ENCODE measurements around the gene CHCHD2. TPM values are rescaled to one million over a fixed set of nuclear protein-coding genes. Genes with fewer than 3 reads are reported as not detected.

CHCHD2 gene
- total RNA-seq, 4 donors from 2014 or later, result 192 to 382 (median 301) TPM

DNA sequence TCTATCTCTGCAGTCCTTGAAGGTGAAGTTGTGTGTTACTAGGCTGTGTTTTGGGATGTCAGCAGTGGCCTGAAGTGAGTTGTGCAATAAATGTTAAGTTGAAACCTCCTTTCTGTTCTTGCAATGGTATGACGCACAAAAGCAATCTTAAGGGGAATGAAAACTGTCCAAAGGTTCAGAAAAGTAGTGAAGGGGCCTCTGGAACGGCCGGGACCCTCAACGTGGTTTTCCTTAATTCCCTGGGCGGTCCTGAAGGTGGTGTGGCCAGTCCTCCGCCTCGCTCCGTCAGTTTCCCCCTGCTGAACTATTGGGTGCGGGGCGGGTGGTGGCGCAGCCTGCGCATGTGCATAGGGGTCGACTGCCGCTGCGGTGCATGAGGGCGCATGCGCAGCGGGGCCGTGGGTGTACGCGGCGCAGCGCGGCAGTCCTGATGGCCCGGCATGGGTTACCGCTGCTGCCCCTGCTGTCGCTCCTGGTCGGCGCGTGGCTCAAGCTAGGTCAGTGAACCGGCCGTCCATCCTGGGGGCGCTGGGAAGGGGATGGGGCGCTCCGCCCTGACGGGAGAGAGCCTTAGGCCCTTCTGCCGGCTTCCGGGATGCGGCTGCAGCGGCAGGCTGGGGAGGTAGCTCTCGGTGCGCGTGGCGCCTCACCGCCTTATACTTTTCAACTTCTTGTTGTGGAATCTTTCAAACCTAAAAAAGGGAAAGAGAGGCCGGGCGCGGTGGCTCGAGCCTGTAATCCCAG lies 42.2 kb downstream of the CHCHD2 start, which contains the start of gene SUMF2:
Gene SUMF2, plus strand, starts transcription at position 405 of the 744 bp plus-strand sequence. Its CDS starts 26 bp downstream, at position 431.
- H3K27ac ChIP-seq, result peak within 1 kb of the TSS; percentile 94
- peak in 2 of 3 donors; percentile 57 to 86 for TF ChIP-seq POLR2AphosphoS5 (IDR thresholded peaks at IDR 0.05)
- TF ChIP-seq EP300 (IDR thresholded peaks at IDR 0.05), result no peak
- TF ChIP-seq POLR2A (IDR thresholded peaks at IDR 0.05), result peak in 1 of 2 donors; percentile 81
- TF ChIP-seq, protein P1, sequence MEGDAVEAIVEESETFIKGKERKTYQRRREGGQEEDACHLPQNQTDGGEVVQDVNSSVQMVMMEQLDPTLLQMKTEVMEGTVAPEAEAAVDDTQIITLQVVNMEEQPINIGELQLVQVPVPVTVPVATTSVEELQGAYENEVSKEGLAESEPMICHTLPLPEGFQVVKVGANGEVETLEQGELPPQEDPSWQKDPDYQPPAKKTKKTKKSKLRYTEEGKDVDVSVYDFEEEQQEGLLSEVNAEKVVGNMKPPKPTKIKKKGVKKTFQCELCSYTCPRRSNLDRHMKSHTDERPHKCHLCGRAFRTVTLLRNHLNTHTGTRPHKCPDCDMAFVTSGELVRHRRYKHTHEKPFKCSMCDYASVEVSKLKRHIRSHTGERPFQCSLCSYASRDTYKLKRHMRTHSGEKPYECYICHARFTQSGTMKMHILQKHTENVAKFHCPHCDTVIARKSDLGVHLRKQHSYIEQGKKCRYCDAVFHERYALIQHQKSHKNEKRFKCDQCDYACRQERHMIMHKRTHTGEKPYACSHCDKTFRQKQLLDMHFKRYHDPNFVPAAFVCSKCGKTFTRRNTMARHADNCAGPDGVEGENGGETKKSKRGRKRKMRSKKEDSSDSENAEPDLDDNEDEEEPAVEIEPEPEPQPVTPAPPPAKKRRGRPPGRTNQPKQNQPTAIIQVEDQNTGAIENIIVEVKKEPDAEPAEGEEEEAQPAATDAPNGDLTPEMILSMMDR (IDR thresholded peaks at IDR 0.05), result no peak
- H3K27me3 ChIP-seq, result no peaks in the 10 kb centered on the region
- H3K4me3 ChIP-seq, result peak within 1 kb of the TSS; percentile 87
- WGBS, result 0% methylated on average over 15 of the region's 49 CpGs
- peak; percentile 92 to 93 for DNase-seq (ENCODE audit: low spot score in 2 of 2)
- peaks cover 46% of the 10 kb centered on the region for H3K36me3 ChIP-seq
- H3K4me1 ChIP-seq, result peaks cover 17% of the 10 kb centered on the region
- H3K9me3 ChIP-seq, result no peaks in the 10 kb centered on the region

DNA sequence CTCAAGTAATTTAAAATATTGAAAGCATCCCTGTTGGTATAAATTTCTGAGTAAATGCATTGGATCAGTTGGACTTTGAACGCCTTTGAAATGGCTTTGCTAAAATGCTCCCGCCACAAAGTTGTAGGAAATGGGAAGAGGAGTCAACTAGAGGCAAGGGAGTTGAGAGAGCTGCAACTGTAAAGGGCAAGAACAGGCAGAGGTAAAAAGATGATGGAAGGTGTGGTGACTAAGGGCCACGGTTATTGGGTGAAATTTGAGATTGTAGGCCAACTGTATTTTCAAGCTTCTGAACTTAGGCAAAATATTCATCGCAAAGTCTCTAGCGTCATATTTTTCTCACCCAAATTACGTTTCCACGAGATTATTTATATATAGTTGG lies 42.8 kb downstream of the CHCHD2 start:
- DNase-seq (ENCODE audit: low spot score in 2 of 2), result no peak
- Histone ChIP-seq H3K4me1 (peaks cover 17% of the 10 kb centered on the region), H3K9me3 (no peaks in the 10 kb centered on the region), H3K36me3 (peaks cover 46% of the 10 kb centered on the region), H3K27ac (peak overlapping the region; percentile 94), H3K4me3 (peak overlapping the region; percentile 87), H3K27me3 (no peaks in the 10 kb centered on the region)
- no peak for TF ChIP-seq POLR2AphosphoS5 (IDR thresholded peaks at IDR 0.05)
- TF ChIP-seq EP300 (IDR thresholded peaks at IDR 0.05), result no peak
- TF ChIP-seq, protein P1 (IDR thresholded peaks at IDR 0.05), result no peak
- no peak for TF ChIP-seq POLR2A (IDR thresholded peaks at IDR 0.05)
- WGBS, result 63% methylated on average over 7 of the region's 7 CpGs

DNA sequence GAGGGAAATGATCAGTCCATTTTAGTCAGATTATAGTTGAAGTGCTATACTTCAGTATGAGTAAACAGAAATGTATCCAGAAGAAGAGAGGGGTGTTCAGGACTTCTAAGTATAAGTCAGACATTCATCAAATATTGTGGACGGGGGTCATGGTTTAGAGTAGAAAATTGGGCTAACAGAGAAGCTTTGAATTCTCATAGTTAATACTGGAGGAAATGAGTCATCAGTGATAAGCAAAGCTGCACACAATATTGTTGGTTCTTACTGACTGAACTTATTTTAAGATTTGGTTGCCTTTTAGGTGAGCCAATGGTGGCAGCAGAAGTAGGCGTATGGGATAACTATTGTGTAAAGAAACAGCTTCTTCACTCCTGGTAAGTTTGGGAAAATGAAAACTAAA lies 43.9 kb downstream of the CHCHD2 start:
- peaks cover 17% of the 10 kb centered on the region for H3K4me1 ChIP-seq
- no peaks in the 10 kb centered on the region for H3K27me3 ChIP-seq
- no peak overlapping the region for H3K27ac ChIP-seq
- no peak overlapping the region for H3K4me3 ChIP-seq
- peaks cover 56% of the 10 kb centered on the region for H3K36me3 ChIP-seq
- TF ChIP-seq, protein P1 (IDR thresholded peaks at IDR 0.05), result no peak
- no peak for TF ChIP-seq POLR2A (IDR thresholded peaks at IDR 0.05)
- TF ChIP-seq EP300 (IDR thresholded peaks at IDR 0.05), result no peak
- no peak for TF ChIP-seq POLR2AphosphoS5 (IDR thresholded peaks at IDR 0.05)
- WGBS, result 90% methylated on average over 2 of the region's 2 CpGs
- no peak for DNase-seq (ENCODE audit: low spot score in 2 of 2)
- H3K9me3 ChIP-seq, result no peaks in the 10 kb centered on the region

DNA sequence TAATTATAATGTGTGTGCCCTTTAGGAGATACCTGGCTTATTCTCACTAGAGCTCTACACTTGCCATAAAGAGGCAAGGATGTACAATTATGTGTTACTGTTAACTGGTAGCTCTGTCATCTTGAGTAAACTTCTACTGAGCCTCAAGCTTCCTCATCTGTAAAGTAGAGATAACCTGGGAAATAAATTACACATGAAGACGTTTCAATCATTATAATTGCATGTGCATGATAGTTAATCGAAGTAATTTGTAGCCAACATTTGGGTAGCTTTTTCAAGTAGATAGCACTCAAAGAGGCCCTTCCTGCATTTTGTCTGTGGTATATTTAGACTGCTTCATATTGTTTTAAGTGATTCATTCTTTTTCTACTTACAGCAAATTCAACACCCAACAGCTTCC lies 52.3 kb downstream of the CHCHD2 start:
- WGBS, result 85% methylated on average over 2 of the region's 2 CpGs
- DNase-seq (ENCODE audit: low spot score in 2 of 2), result no peak
- H3K36me3 ChIP-seq, result peaks cover 63% of the 10 kb centered on the region
- H3K9me3 ChIP-seq, result no peaks in the 10 kb centered on the region
- no peak overlapping the region for H3K4me3 ChIP-seq
- no peak overlapping the region for H3K27ac ChIP-seq
- TF ChIP-seq EP300 (IDR thresholded peaks at IDR 0.05) (no peak), POLR2A (IDR thresholded peaks at IDR 0.05) (no peak), POLR2AphosphoS5 (IDR thresholded peaks at IDR 0.05) (no peak)
- TF ChIP-seq, protein P1 (IDR thresholded peaks at IDR 0.05), result no peak
- H3K27me3 ChIP-seq, result no peaks in the 10 kb centered on the region
- peaks cover 23% of the 10 kb centered on the region for H3K4me1 ChIP-seq

DNA sequence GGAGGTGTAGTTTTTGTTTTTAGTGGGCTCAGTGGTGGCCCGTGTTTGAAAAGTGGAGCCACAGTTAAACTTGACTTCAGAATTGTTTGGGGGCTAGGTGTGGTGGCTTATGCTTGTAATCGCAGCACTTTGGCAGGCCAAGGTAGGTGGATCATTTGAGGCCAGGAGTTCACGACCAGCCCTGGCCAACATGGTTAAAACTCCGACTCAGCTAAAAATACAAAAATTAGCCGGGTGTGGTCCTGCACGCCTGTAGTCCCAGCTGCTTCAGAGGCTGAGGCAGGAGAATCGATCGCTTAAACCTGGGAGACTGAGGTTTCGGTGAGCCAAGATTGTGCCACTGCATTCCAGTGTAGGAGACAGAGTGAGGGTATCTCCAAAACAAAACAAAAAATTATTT lies 52.9 kb downstream of the CHCHD2 start:
- H3K4me1 ChIP-seq, result peaks cover 23% of the 10 kb centered on the region
- TF ChIP-seq, protein P1 (IDR thresholded peaks at IDR 0.05), result no peak
- TF ChIP-seq EP300 (IDR thresholded peaks at IDR 0.05), result no peak
- no peak for TF ChIP-seq POLR2A (IDR thresholded peaks at IDR 0.05)
- no peak for TF ChIP-seq POLR2AphosphoS5 (IDR thresholded peaks at IDR 0.05)
- no peak overlapping the region for H3K27ac ChIP-seq
- DNase-seq (ENCODE audit: low spot score in 2 of 2), result no peak
- H3K27me3 ChIP-seq, result no peaks in the 10 kb centered on the region
- H3K36me3 ChIP-seq, result peaks cover 57% of the 10 kb centered on the region
- H3K9me3 ChIP-seq, result no peaks in the 10 kb centered on the region
- 76% methylated on average over 9 of the region's 9 CpGs for WGBS
- H3K4me3 ChIP-seq, result no peak overlapping the region
